Measurements from ENCODE around the gene ARPP19. TPM values are rescaled to one million over a fixed set of nuclear protein-coding genes. Genes with fewer than 3 reads are reported as not detected.

The ARPP19 gene
- total and polyA plus RNA-seq, 2 experiments from 2014 or later: 52.7 to 130 TPM

DNA sequence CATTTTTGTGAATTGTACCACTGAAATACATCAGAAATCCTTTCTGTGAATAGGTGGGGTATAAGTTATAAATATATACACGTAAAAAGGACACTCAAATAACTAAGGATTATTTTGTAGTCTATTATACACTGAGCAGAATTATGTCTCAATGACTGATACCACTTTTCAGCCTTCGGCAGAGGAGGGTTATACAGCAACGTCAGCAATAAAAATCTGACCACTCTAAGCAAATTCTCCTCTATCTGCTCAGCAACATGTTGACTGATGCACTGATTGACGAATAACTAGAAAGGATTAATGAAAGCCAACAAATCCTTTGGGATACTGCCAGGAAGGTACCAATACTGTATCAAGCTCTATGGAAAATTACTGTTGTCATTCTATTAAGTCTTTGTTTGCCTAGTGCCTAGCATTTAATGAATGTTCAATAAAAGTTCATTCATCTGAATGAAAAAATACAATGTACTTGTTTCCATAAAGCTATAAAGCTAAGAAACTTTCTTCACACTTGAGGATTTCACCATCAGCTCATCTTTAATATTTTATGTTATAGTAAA, 5.2 kb downstream of the ARPP19 start:
- H3K4me3 ChIP-seq: no peak overlapping the region
- H3K36me3 ChIP-seq (replicated peaks; ENCODE audit: insufficient read depth, low read depth): no peaks in the 10 kb centered on the region
- TF ChIP-seq, protein P1, sequence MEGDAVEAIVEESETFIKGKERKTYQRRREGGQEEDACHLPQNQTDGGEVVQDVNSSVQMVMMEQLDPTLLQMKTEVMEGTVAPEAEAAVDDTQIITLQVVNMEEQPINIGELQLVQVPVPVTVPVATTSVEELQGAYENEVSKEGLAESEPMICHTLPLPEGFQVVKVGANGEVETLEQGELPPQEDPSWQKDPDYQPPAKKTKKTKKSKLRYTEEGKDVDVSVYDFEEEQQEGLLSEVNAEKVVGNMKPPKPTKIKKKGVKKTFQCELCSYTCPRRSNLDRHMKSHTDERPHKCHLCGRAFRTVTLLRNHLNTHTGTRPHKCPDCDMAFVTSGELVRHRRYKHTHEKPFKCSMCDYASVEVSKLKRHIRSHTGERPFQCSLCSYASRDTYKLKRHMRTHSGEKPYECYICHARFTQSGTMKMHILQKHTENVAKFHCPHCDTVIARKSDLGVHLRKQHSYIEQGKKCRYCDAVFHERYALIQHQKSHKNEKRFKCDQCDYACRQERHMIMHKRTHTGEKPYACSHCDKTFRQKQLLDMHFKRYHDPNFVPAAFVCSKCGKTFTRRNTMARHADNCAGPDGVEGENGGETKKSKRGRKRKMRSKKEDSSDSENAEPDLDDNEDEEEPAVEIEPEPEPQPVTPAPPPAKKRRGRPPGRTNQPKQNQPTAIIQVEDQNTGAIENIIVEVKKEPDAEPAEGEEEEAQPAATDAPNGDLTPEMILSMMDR (IDR thresholded peaks at IDR 0.05; ENCODE audit: poor library complexity): no peak
- no peak for TF ChIP-seq EZH2 (IDR thresholded peaks at IDR 0.05; ENCODE audit: borderline replicate concordance)
- TF ChIP-seq EZH2phosphoT487 (IDR thresholded peaks at IDR 0.05; ENCODE audit: low read depth, severe bottlenecking, unreplicated experiment): no peak
- no peak for DNase-seq (ENCODE audit: low spot score)
- H2AFZ ChIP-seq: no peak overlapping the region
- no peaks in the 10 kb centered on the region for H3K27me3 ChIP-seq
- peaks cover 88% of the 10 kb centered on the region for H4K20me1 ChIP-seq (ENCODE audit: insufficient read depth, poor library complexity, severe bottlenecking)
- no peaks in the 10 kb centered on the region for H3K9me3 ChIP-seq (ENCODE audit: low read depth)
- no peak overlapping the region for H3K27ac ChIP-seq
- H3K79me2 ChIP-seq: peaks cover 100% of the 10 kb centered on the region
- no peaks in the 10 kb centered on the region for H3K9me2 ChIP-seq (replicated peaks; ENCODE audit: insufficient read depth)
- H3K4me2 ChIP-seq: no peak overlapping the region
- H3K4me1 ChIP-seq (ENCODE audit: insufficient read depth): peaks cover 22% of the 10 kb centered on the region
- 90% methylated on average over 4 of the region's 4 CpGs for WGBS (ENCODE audit: low lambda C conversion rate, missing lambda C conversion rate)

DNA sequence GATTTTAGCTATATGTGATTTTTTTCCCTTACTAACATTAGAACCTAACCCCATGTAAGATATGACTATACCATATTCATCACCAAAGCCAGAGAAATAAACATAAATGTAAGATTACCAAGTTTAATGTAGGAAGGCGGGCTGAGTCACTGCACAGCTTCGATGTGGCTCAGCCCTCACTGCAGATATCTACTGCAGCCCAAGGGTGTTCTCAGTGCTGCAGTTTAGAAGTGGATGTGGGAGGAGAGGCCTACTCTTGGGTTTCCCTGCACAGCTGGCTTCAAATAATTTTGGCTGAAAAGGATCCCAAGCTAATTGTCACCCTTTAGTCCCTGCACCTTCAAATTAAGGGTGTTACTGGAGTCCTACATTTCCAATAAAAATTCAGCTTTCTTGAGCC, 9.3 kb downstream of the ARPP19 start:
- no peak overlapping the region for H3K4me3 ChIP-seq
- peaks cover 100% of the 10 kb centered on the region for H3K79me2 ChIP-seq
- no peak overlapping the region for H3K27ac ChIP-seq
- H3K4me2 ChIP-seq: no peak overlapping the region
- no peaks in the 10 kb centered on the region for H3K9me3 ChIP-seq (ENCODE audit: low read depth)
- peaks cover 2% of the 10 kb centered on the region for H3K4me1 ChIP-seq (ENCODE audit: insufficient read depth)
- peaks cover 84% of the 10 kb centered on the region for H4K20me1 ChIP-seq (ENCODE audit: insufficient read depth, poor library complexity, severe bottlenecking)
- WGBS (ENCODE audit: low lambda C conversion rate, missing lambda C conversion rate): 80% methylated on average over 2 of the region's 2 CpGs
- no peaks in the 10 kb centered on the region for H3K9me2 ChIP-seq (replicated peaks; ENCODE audit: insufficient read depth)
- TF ChIP-seq, protein P1 (IDR thresholded peaks at IDR 0.05; ENCODE audit: poor library complexity): no peak
- TF ChIP-seq EZH2phosphoT487 (IDR thresholded peaks at IDR 0.05; ENCODE audit: low read depth, severe bottlenecking, unreplicated experiment) (no peak), EZH2 (IDR thresholded peaks at IDR 0.05; ENCODE audit: borderline replicate concordance) (no peak)
- no peaks in the 10 kb centered on the region for H3K36me3 ChIP-seq (replicated peaks; ENCODE audit: insufficient read depth, low read depth)
- H2AFZ ChIP-seq: no peak overlapping the region
- no peaks in the 10 kb centered on the region for H3K27me3 ChIP-seq
- no peak for DNase-seq (ENCODE audit: low spot score)

DNA sequence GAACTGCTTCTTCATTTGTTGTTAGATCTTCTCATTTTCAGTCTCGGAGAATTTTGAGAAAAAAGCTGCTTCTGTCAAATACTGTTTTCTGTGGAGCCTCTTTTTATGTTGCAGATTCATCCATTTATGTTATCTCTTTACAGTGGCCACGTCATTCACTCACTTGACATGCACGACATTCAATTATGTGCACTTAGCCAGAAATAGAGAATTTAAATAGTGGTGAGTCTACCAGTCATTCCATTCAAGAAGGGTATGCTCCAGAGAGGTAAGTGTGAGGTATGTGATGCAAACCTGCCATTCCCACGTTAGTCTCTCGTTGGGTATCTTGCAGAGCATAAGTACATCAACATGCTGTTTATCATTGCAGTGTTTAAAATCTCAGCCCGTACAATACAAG, 9.8 kb downstream of the ARPP19 start:
- no peaks in the 10 kb centered on the region for H3K4me1 ChIP-seq (ENCODE audit: insufficient read depth)
- H3K36me3 ChIP-seq (replicated peaks; ENCODE audit: insufficient read depth, low read depth): no peaks in the 10 kb centered on the region
- no peak overlapping the region for H3K4me2 ChIP-seq
- 78% methylated on average over 6 of the region's 6 CpGs for WGBS (ENCODE audit: low lambda C conversion rate, missing lambda C conversion rate)
- no peak overlapping the region for H3K27ac ChIP-seq
- peaks cover 79% of the 10 kb centered on the region for H4K20me1 ChIP-seq (ENCODE audit: insufficient read depth, poor library complexity, severe bottlenecking)
- no peaks in the 10 kb centered on the region for H3K27me3 ChIP-seq
- H3K4me3 ChIP-seq: no peak overlapping the region
- no peaks in the 10 kb centered on the region for H3K9me3 ChIP-seq (ENCODE audit: low read depth)
- H3K9me2 ChIP-seq (replicated peaks; ENCODE audit: insufficient read depth): no peaks in the 10 kb centered on the region
- no peak for DNase-seq (ENCODE audit: low spot score)
- H2AFZ ChIP-seq: no peak overlapping the region
- TF ChIP-seq EZH2phosphoT487 (IDR thresholded peaks at IDR 0.05; ENCODE audit: low read depth, severe bottlenecking, unreplicated experiment) (no peak), EZH2 (IDR thresholded peaks at IDR 0.05; ENCODE audit: borderline replicate concordance) (no peak)
- TF ChIP-seq, protein P1 (IDR thresholded peaks at IDR 0.05; ENCODE audit: poor library complexity): no peak
- peaks cover 99% of the 10 kb centered on the region for H3K79me2 ChIP-seq

All from hepatocyte (in vitro differentiated cells).